GM21529 (cell line): Measurements from ENCODE around the gene RASSF9.
A peak's percentile ranks its signal among the peaks of the same experiment; 100 is the strongest.

ENCODE experiments used
- ATAC-seq: cut with Tn5 transposase; IDR thresholded peaks from one replicate; pipeline ENCODE4 v1.9.1; 2021; ENCODE audit not compliant: unreplicated experiment

The RASSF9 gene

DNA sequence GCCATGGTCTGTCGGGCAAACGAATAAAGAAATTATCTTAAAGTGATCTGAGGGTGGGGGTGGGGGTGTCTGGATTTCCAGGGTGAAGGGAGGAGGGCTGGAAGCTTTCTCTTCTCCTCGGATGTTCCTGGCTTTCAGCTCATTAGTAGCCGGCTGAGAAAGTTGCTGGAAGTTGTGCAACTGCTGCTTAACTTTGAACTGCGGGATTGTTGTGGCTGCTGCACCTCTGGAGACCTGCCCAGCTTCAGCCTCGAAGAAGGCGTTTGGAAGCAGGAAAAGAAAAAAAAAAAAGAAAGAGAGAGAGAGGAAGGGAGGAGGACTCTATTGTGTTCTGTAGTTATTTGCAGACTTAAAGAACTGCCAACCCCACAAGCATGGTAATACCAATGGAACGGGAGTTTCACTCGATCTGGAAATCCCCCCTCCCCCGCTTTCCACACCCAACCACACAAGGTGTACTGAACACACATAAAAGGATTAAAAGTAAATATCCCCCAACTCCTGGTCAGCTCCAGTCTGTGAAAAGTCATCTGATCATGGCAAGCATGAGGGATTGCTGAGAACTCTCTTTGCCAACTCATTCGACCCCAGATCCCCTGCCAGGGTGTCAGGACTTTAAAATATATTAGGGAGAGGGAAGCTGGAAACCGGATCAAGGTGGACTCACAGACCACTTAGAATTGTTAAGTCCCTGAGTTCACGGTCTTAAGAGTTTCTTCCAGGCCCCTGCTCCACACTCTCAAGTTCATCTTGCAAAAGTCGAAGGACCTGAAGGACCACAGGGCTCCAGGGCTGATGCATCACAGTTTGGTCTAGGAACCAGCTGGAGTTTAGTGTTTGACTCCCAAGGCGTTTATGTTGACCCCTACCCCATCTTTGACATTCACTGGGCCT, at the start of gene RASSF9:
Gene RASSF9 (minus strand): TSS at position 213 of the 894 bp plus-strand sequence. CDS start 208 bp downstream, at position 5.
- ATAC-seq = no peak

DNA sequence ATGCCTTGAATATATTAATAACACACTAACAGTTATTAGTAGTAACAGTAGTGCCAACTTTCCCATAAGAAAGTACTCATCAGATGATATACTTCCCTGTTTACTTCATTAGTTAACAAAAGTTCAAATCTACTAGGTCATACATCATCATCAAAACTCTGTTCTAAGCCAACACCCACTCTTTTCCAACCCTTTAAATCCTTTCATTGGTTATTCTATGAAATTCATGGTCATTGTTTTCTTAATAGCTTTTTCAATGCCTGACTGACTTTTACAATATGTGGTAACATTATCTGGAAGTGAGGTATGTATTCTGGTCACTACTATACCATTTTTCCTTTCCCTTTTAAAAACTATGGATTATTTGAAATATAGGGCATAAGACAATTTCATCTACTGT, 47.6 kb upstream of the RASSF9 start:
- ATAC-seq = no peak

DNA sequence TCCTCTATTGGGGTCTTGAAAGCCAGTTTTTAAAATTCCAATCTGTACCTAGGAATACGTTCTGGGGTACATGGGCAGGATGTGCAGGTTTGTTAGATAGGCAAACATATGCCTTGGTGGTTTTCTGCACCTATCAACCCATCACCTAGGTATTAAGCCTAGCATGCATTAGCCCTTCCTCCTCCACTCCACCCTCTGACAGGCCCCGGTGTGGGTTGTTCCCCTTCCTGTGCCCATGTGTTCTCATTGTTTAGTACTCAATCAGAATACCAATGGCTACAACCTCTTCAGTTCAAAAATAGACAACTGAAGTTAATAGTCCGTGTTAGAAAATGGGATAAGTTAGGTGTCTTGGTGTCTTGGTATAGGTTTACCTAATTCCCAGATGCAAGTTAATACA, 41.2 kb upstream of the RASSF9 start:
- ATAC-seq = no peak

DNA sequence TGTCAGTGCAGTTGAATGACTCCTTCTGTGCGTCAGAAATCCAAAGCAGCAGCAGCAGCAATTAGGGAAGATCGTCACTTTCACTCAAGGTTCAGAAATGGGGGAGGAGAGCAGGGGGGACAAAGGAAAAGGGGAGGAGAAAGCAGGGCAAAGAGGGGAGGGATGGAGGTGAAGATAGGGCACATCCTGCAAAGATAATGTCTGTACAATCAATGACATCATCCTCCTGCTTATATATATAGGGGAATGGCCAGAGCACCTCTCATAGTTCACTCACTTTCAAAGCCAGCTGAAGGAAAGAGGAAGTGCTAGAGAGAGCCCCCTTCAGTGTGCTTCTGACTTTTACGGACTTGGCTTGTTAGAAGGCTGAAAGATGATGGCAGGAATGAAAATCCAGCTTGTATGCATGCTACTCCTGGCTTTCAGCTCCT, 37.8 kb upstream of the RASSF9 start, which contains the start of gene NTS:
Gene NTS (plus strand): TSS at position 265 of the 431 bp plus-strand sequence. CDS start 109 bp downstream, at position 374.
- ATAC-seq = peak; percentile 73

DNA sequence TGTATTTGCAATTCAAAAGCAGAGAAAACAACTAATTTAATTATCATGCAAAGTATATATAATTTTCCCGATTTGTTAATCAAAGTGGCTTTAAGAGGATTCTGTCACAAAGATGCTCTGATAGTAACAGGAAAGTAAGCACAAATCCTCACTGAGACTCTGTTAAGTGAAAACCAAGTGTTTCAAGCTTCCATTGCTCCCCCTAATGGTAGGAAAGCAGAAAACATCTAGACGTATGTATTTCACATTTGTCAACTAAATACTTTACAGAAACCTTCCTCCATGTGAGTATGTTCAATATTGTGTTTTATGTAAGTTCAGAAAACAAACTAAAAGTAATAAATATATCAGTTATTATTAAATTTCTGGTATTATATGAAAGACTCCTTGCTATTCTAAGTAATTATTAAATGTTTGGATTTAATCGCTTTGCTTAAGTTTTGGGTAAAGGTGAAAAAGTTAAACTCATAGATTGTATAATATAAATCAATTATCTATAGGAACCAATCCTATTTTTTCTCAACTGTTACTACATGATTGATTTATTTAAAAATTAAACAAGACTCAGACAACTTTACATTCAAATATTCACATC, 36.4 kb upstream of the RASSF9 start:
- ATAC-seq = peak; percentile 88

DNA sequence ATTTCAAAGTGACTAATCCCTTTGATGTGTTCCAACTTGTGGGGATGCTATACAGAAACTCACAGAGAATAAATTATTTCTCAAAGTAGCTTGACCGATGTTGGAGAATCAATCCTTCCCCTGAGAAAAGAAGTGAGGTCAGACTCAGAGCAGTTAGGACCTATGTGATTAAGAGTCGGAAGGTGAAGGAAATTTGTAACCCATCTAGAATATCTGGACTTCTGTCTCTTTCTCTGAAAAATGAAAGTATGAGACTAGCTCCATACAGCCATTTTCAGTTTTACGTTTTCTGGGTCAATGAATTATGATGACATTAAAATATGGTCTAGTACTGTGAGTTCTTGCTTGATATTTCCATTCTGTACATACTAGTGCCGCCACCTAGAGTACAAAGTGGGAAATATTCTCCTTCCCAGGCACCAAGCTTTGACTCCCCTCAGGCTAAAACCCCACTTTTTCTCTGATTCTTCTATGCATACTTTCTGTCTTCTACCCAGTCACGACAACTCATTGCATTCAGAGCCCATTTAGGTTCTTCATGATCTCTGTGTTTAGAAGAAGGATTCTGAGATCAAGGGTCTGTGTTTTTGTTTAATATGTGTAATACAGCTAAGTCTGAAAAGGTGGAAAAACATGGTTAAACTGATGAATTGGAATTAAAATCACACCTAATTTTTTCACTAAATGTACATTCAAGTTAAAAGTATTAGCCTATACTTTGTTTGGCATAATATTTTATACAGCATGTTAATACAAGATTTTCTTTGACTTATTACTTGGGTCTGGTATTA, 31.0 kb upstream of the RASSF9 start:
- ATAC-seq = peak; percentile 97

DNA sequence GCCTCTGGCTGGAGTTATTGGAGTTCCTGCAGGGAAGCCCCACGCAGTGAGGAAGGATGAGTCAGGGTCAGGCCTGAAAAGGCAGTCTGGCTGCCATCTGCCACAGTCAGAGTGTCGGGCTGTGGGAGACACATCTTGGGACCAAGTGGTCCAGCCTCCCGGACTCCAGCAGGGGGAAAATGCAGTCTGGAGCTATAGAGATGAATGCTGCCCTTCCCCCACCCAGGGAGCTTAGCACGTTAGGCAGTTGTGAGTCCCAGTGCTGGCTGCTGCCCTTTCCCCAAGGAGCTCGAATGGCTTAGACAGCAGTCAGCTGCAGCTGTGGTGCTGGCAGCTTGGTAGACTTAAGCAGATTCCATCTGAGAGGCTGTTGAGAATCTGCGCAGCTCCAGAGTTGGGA, 29.7 kb upstream of the RASSF9 start:
- ATAC-seq = no peak

DNA sequence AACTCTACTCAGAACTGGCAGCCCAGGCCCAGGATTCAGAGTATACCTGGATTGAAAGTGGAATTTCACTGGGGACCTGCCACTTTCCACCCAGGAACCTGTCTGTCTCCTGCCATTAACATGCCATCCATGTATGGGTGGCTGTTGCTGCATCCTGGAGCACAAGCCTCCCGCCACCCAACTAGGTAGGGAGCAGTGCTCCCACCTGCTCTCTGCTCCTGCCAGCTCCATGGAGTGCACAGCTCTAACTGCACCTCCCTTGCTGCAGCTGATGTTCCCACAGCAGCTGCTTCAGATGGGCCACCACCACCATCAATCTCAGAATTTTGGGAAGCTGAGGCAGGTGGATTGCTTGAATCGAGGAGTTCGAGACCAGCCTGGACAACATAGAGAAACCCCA, 20.8 kb upstream of the RASSF9 start:
- ATAC-seq = no peak

DNA sequence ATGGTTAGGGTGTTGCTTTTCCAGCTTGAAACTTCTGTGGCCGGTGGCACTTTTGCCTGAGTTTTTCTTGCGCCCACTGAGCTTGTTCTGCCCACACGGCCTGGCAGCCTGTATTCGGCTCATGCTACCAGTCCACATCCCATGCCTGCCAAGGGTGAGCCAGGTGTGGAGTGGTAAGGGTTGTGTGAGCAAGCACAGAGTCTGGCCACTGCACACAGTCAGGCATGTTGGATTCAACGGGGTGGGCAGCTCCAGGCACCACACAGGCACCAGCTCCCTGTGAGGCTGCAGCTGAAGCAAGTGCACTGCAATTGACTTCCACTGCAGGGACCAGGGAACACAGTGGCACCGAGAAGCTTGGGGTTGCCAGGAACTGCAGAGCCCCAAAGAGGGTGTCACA, 19.1 kb upstream of the RASSF9 start:
- ATAC-seq = no peak

DNA sequence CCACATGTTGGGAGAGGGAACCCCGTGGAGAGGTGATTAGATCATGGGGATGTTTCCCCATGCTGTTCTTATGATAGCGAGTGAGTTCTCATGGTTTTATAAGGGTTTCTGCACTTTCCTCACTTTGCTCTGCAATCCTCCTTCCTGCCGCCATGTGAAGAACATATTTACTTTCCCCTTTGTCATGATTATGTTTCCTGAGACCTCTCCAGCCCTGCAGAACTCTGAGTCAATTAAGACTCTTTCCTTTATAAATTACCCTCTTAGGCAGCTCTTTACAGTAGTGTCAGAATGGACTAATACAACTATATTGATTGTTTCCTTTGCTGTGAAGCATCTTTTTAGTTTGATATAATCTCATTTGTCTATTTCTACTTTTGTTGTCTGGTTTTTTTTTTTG, 13.1 kb upstream of the RASSF9 start:
- ATAC-seq = no peak

DNA sequence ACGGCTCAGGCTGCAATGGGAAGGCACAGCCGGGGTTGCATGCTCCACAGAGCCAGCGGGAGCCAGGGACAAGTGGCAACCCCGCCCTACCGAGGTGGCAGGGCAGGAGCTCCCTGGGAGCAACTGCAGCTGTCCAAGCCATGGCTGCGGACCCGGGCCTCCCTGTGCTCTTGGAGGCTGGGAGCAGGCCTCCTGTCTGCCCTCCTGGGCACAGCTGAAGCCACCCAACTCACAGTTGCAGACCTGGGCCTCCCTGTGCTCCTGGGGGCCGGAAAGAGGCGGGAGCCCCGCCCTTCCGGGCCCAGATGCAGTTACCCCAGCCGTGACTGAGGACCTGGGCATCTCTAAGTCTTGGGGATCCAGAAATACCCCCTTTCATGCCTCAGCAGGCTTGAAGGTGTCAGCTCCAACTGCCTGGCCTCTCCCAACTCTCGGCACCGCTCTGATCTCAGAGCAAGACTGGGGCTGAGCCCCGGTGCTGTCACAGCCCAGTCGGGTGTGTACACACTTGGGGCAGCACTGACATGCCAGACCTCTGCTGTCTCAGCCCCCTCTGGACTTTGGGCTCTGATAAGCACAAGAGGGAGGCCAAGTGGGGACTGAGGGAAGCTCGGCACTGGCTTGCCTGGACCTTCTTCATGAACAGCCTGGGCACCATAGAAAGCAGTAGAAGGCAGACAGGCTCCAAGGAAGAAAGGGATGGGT, 7.5 kb upstream of the RASSF9 start:
- ATAC-seq = no peak

DNA sequence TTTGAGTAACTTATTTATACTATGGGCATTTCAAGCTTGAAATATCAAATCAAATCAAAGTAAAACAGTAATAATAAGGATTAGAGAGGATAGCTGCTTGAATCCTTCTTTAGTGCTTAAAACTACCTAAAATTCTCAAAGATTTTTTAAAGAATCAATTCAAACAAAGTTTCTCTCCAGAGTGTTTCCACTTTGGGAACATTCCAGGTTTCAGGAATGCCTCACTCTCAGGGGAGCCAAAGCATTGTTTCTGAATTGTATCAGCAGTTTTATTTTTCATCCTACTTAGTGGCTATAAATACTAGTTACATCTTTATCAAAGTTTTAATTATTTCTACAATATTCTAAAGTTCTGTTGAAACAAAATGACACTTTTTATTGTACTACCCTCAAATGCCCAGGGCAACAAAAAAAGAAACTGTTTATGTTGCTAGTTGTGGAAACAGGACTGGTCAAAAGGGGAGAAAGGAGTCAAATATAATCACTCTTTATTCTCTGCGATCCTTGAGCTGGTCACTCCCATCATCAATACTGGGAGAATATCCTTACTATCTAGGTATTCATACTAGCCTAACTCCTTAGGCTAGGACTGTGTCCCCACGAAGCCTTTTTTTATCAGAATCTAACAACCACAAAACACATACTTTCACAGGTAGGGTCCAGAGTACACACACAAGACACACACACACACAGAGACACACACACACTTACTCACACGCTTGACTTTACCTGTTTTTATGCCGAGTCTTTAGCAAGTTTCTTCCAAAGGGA, 598 bp downstream of the RASSF9 start:
- ATAC-seq = no peak

DNA sequence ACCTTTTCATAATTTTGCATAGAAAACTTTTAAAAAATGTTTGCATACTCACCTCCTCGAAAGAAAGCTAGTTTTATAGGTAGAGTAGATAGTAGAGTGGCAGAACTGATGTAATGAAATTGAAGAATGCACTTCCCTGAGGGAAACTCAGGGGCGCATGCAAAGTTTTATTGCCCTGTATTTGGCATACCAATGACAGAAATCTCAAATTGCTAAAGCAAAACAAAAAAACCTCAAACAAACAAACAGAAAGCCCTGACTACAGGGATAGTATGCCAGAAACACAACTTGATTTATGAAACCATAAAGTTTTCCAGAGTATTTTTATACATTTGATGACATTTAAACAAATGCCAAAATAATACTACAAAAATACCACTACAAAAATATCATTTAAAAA, 1.8 kb downstream of the RASSF9 start:
- ATAC-seq = no peak

DNA sequence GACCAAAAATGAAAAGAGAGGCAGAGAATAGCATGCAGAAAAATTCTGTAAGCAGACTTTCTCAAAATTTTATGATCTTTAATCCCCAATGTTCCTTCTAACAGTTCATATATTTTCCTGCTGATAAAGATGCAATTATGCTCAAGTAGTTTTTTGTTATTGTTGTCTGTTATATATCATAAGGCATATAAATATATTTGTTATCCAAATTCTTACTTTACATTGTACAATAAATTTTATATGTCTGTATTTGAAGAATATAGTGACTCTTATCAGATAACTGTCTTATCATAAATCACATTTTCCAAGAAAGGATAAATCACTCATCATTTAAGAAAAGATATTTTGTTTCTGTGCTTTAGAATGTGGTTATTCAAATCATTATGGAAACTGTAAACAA, 2.6 kb downstream of the RASSF9 start:
- ATAC-seq = no peak

DNA sequence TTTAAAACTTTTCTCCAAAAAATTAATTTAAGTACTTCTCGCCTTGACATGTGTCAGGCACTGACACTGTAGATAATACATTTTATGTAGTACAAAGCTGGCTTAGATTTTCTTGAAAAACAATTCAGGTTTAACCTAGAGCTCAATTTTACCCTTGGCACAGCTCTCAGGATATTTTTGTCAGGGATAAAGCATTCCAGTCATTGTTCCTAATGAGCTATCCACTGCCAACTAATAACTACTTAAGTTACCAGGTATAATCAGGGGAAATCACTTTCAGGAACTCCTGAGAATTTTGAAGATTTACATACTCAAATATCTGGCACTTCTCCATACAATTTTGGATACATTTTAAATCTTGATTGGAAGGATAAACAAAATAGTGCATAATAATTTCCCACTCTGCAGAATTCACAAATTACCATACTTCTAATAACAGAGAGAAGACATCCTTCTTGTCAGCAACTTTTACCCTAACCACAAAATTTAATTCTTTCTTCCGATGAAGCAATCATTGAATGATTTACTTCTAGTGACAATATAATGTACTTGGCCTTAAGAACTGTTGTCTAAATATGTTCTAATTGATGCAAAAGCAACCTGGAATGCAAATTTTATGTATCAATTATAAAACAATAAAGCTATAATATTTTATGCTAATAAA, 4.8 kb downstream of the RASSF9 start:
- no peak for ATAC-seq

DNA sequence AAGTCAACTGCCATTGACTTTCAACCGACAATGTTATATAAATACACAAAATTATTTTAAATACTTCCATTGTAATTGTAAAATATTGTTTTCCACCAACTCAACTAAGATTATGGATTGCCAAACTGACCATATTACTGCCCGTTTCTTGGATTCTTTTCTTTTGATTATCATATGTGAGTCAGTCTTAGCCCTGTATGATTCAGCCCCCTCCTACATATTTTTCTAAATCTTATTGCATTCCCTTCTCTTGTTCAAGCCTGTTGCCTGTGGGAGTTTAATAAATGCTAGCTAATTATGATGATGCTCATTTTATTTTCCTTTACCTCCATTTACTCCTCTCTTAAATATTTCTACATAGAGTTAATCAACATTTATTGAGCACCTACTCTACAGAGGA, 6.8 kb downstream of the RASSF9 start:
- ATAC-seq = no peak

DNA sequence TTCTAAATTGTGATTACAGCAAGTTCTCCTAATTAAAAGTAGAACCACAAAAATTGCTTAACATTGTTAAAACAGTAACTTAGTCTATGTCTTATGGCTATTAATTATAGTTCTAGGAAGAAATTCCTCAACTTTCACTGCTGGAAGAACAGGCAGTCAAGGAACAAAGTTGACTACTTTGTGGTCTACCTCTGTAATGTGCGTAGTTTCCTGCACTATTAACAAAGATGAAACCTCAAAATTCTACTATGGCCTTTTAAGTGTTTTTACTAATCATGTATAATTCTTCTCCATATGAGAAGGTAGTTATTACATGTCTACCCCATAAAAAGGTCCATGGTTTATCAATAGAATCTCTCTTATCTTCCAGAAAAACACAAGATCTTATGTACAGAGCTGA, 7.6 kb downstream of the RASSF9 start:
- ATAC-seq = no peak

DNA sequence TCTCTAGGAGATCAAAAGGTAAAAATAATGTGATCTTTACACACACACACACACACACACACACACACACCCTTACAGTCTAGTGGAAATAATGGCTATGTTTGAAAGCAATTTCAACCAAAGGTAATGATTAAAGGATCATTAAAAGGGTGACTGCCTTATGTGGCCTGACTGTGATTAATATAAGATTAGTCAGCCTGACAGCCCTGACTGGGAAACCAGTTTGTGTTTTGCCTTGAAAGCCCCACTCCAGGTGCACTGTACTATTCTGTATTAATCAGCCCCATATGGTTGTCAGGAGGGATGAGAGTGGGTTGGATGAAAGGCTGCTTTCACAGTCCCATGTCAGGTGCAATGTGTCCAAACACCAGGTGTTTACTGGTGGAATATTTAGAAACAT, 10.5 kb downstream of the RASSF9 start:
- ATAC-seq = no peak

DNA sequence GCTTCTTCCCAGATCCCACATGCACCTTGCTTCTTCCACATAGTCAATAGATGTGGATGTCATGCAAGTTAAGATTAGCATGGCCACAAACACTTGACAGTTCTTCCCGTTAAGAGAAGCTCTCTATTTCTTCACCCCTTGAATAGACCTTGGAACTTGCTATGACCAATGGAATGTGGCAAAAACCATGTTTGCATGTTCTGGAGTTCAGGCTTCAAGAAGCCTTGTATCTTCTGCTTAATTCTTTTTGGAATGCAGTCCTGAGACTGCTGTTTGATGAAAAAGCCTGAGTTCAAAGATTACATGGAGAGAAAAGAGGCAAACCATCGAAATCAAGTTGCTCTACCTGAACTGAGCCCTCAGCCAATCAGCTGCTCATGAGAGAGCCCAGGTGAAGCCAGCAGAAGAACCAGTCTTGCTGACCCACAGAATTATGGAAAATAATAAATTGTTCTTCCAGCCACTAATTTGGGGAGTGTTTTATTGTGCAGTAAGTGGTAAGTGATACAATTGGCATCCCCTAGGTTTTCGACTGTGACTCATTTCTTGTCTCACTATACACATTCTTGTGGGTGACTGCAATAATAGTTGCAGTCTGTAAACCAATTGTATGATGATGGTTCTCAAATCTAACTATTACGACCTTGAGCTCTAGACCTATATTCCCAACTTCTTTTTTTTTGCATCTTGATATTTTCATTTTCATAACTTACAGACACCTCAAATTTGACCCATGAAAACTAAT, 12.6 kb downstream of the RASSF9 start:
- ATAC-seq = no peak
